IMR-90 (cell line): ENCODE measurements around the gene PPP1R16B. TPM values are rescaled to one million over a fixed set of nuclear protein-coding genes. Genes with fewer than 3 reads are reported as not detected.

ENCODE experiments used
- ATAC-seq: fragments of 200-7000 bp; cut with Tn5 transposase; 2 replicates; pipeline ENCODE4 v1.9.1; 2020; ENCODE audit warnings: low read depth, mild to moderate bottlenecking, moderate library complexity
- BruUV-seq: library from RNA; stranded (reverse); fragments of 400-500 nt; replicated peaks from 2 replicates; lab custom pipeline; 2021; lab: Mats Ljungman, UMichigan
- CTCF ChIA-PET: fragments of 300-600 bp; formaldehyde crosslinking; extraction: SDS; loops from one replicate; lab custom pipeline; 2021; ENCODE audit warnings: antibody characterized with exemption; lab: Yijun Ruan, JAX
- POLR2A ChIA-PET: fragments of 300-600 bp; sonication (Branson Sonifier 250); formaldehyde crosslinking; loops from one replicate; lab custom pipeline; 2022; ENCODE audit warnings: antibody characterized with exemption; ENCODE audit not compliant: unreplicated experiment; lab: Charles Lee
- DNase-seq: peaks from one replicate; pipeline ENCODE4 v3.0.0; 2013
- H2AFZ ChIP-seq: replicated peaks from 2 replicates; pipeline ENCODE3; 2013; ENCODE audit warnings: low read length, mild to moderate bottlenecking; ENCODE audit not compliant: poor library complexity
- H2AK5ac ChIP-seq: 2 replicates; pipeline ENCODE4 v1.6.1; 2013; ENCODE audit warnings: low read depth, low read length, inconsistent platforms
- H2AK9ac ChIP-seq: replicated peaks from 2 replicates; pipeline ENCODE3; 2013; ENCODE audit warnings: mild to moderate bottlenecking, low read depth, low read length, moderate library complexity; ENCODE audit not compliant: poor library complexity
- H2BK120ac ChIP-seq: 2 replicates; pipeline ENCODE4 v1.6.1; 2013; ENCODE audit warnings: low read depth, low read length, inconsistent platforms
- H2BK15ac ChIP-seq: 3 replicates; pipeline ENCODE4 v1.6.1; 2013; ENCODE audit warnings: low read depth, low read length, inconsistent platforms
- H2BK20ac ChIP-seq: 2 replicates; pipeline ENCODE4 v1.6.1; 2013; ENCODE audit warnings: low read depth, mild to moderate bottlenecking, inconsistent platforms, low read length, moderate library complexity
- H2BK5ac ChIP-seq: 2 replicates; pipeline ENCODE4 v1.6.1; 2013; ENCODE audit warnings: mild to moderate bottlenecking, low read depth, low read length, inconsistent platforms; ENCODE audit not compliant: poor library complexity, severe bottlenecking
- H3K14ac ChIP-seq: replicated peaks from 2 replicates; pipeline ENCODE4 v1.6.1; 2013; ENCODE audit warnings: low read depth, low read length, inconsistent platforms
- H3K18ac ChIP-seq: 2 replicates; pipeline ENCODE4 v1.6.1; 2013; ENCODE audit warnings: low read depth, low read length, control low read depth
- H3K23ac ChIP-seq: 2 replicates; pipeline ENCODE4 v1.6.1; 2013; ENCODE audit warnings: low read depth, low read length, inconsistent platforms
- H3K27ac ChIP-seq: 2 replicates; pipeline ENCODE4 v1.5.1; 2013; ENCODE audit warnings: mild to moderate bottlenecking, control low read depth, low read length; ENCODE audit not compliant: insufficient read depth
- H3K27me3 ChIP-seq: 2 replicates; pipeline ENCODE4 v1.6.1; 2013; ENCODE audit warnings: low read length; ENCODE audit not compliant: control insufficient read depth, insufficient read depth
- H3K36me3 ChIP-seq: 2 replicates; pipeline ENCODE4 v1.6.1; 2013; ENCODE audit warnings: low read length, mixed read lengths; ENCODE audit not compliant: control insufficient read depth, insufficient read depth
- H3K4ac ChIP-seq: 2 replicates; pipeline ENCODE4 v1.6.1; 2013; ENCODE audit warnings: low read depth, low read length, inconsistent platforms
- H3K4me1 ChIP-seq: 2 replicates; pipeline ENCODE4 v1.6.1; 2013; ENCODE audit warnings: low read length, mixed read lengths; ENCODE audit not compliant: control insufficient read depth, insufficient read depth
- H3K4me2 ChIP-seq: 2 replicates; pipeline ENCODE4 v1.6.1; 2013; ENCODE audit warnings: low read depth, mild to moderate bottlenecking, control low read depth, low read length, moderate library complexity
- H3K4me3 ChIP-seq: 2 replicates; pipeline ENCODE4 v1.5.1; 2013; ENCODE audit warnings: low read depth, mild to moderate bottlenecking, control low read depth, low read length, moderate library complexity; ENCODE audit not compliant: insufficient read depth
- H3K56ac ChIP-seq: 2 replicates; pipeline ENCODE4 v1.6.1; 2013; ENCODE audit warnings: low read length, inconsistent platforms; ENCODE audit not compliant: insufficient read depth; ENCODE audit errors: extremely low read depth
- H3K79me1 ChIP-seq, 2 experiments: 2 replicates each; pipeline ENCODE4 v1.6.1; 2013; ENCODE audit warnings: low read length in 2 of 2, inconsistent platforms in 1 of 2, low read depth in 1 of 2
- H3K9ac ChIP-seq: 2 replicates; pipeline ENCODE4 v1.6.1; 2013; ENCODE audit warnings: low read depth, low read length, control low read depth
- H3K9me1 ChIP-seq: 2 replicates; pipeline ENCODE4 v1.6.1; 2013; ENCODE audit warnings: low read length, inconsistent platforms; ENCODE audit not compliant: insufficient read depth
- H3K9me3 ChIP-seq: 2 replicates; pipeline ENCODE4 v1.6.1; 2013; ENCODE audit warnings: low read length; ENCODE audit not compliant: control insufficient read depth, insufficient read depth
- H4K20me1 ChIP-seq: 2 replicates; pipeline ENCODE4 v1.6.1; 2013; ENCODE audit warnings: low read length, inconsistent platforms; ENCODE audit not compliant: insufficient read depth
- H4K5ac ChIP-seq: 2 replicates; pipeline ENCODE4 v1.6.1; 2013; ENCODE audit warnings: mild to moderate bottlenecking, low read depth, low read length, control low read depth
- H4K8ac ChIP-seq, 2 experiments: 2 replicates each; pipeline ENCODE4 v1.6.1; 2013; ENCODE audit warnings: low read depth in 2 of 2, low read length in 2 of 2, control low read depth in 1 of 2, inconsistent platforms in 1 of 2
- H4K91ac ChIP-seq: 2 replicates; pipeline ENCODE4 v1.6.1; 2013; ENCODE audit warnings: low read depth, low read length, inconsistent platforms; ENCODE audit not compliant: insufficient read depth
- CEBPB ChIP-seq: IDR thresholded peaks from 2 replicates; pipeline ENCODE4 v1.6.1; 2012; ENCODE audit warnings: low read depth, low read length, improper control_type of control experiment
- CHD1 ChIP-seq: IDR thresholded peaks from 2 replicates; pipeline ENCODE4 v1.6.1; 2012; ENCODE audit warnings: low read depth, low read length, improper control_type of control experiment
- ELK1 ChIP-seq: fragments of 150-350 bp; IDR thresholded peaks from 2 replicates; pipeline ENCODE4 v1.6.1; 2016; ENCODE audit warnings: low read depth, mild to moderate bottlenecking, low read length, moderate library complexity, borderline replicate concordance
- MAZ ChIP-seq: IDR thresholded peaks from 2 replicates; pipeline ENCODE4 v1.6.1; 2012; ENCODE audit warnings: low read depth, mild to moderate bottlenecking, low read length, improper control_type of control experiment, moderate library complexity, borderline replicate concordance
- MXI1 ChIP-seq: IDR thresholded peaks from 2 replicates; pipeline ENCODE4 v1.6.1; 2012; ENCODE audit warnings: low read depth, mild to moderate bottlenecking, low read length, moderate library complexity, borderline replicate concordance
- POLR2A ChIP-seq: IDR thresholded peaks from 2 replicates; pipeline ENCODE4 v1.6.1; 2012; ENCODE audit warnings: mild to moderate bottlenecking, low read depth, low read length
- RAD21 ChIP-seq: IDR thresholded peaks from 2 replicates; pipeline ENCODE4 v1.6.1; 2012; ENCODE audit warnings: low read length, improper control_type of control experiment
- RCOR1 ChIP-seq: IDR thresholded peaks from 2 replicates; pipeline ENCODE4 v1.6.1; 2012; ENCODE audit warnings: mild to moderate bottlenecking, low read length, improper control_type of control experiment; ENCODE audit not compliant: insufficient replicate concordance
- RFX5 ChIP-seq: IDR thresholded peaks from 2 replicates; pipeline ENCODE4 v1.8.0; 2012; ENCODE audit warnings: low read depth, mild to moderate bottlenecking, low read length, moderate library complexity
- WGBS, 2 experiments: methylation state at CpG; one replicate each; pipeline versions ENCODE4 v1.1.5 to v1.1.7; 2013; ENCODE audit warnings: missing lambda C conversion rate in 2 of 2; ENCODE audit not compliant: insufficient read length in 1 of 2; ENCODE audit errors: extremely low coverage in 2 of 2; 5-methylcytosine and 5-hydroxymethylcytosine counted together
- dilution Hi-C: fragments of 300-500 bp; cut with HindIII; formaldehyde crosslinking; loops from one replicate; pipeline ENCODE4 v1.14.3; 2018; ENCODE audit warnings: low sequenced_read_pairs; ENCODE audit not compliant: unreplicated experiment
- in situ Hi-C: fragments of 300-500 bp; cut with MboI; formaldehyde crosslinking; loops from 3 replicates; pipeline ENCODE4 v1.14.3; 2019; ENCODE audit warnings: low sequenced_read_pairs, inconsistent platforms, mixed read lengths
- intact Hi-C: fragments of 100-400 bp; cut with micrococcal nuclease; formaldehyde crosslinking; loops from 2 replicates; pipeline ENCODE4 v1.10.0; 2022
- polyA plus RNA-seq, 3 experiments: library from polyadenylated mRNA; depleted of rRNA; stranded (reverse); fragments of >200 nt; gene quantifications; 2 replicates each; pipeline ENCODE4 v1.2.3, GENCODE V29; 2012; ENCODE audit warnings: low replicate concordance in 1 of 3
- total RNA-seq: library from RNA; depleted of rRNA; stranded (reverse); fragments of >200 nt; gene quantifications from 2 replicates; pipeline ENCODE4 v1.2.3, GENCODE V29; 2012
- TF ChIP-seq, protein P1 (sequence below): fragments of 150-350 bp; IDR thresholded peaks from 2 replicates; pipeline ENCODE4 v1.6.1; 2017; ENCODE audit warnings: mild to moderate bottlenecking, antibody characterized with exemption, low read length, low read depth
- TF ChIP-seq, protein P2 (sequence below): conservative IDR thresholded peaks from 2 replicates; pipeline ENCODE4 v1.5.1; 2012; ENCODE audit warnings: mild to moderate bottlenecking, low read depth, low read length, improper control_type of control experiment

Gene PPP1R16B
- total and polyA plus RNA-seq, 2 of the 4 experiments (the other 2 are of a cell fraction) = not detected

DNA sequence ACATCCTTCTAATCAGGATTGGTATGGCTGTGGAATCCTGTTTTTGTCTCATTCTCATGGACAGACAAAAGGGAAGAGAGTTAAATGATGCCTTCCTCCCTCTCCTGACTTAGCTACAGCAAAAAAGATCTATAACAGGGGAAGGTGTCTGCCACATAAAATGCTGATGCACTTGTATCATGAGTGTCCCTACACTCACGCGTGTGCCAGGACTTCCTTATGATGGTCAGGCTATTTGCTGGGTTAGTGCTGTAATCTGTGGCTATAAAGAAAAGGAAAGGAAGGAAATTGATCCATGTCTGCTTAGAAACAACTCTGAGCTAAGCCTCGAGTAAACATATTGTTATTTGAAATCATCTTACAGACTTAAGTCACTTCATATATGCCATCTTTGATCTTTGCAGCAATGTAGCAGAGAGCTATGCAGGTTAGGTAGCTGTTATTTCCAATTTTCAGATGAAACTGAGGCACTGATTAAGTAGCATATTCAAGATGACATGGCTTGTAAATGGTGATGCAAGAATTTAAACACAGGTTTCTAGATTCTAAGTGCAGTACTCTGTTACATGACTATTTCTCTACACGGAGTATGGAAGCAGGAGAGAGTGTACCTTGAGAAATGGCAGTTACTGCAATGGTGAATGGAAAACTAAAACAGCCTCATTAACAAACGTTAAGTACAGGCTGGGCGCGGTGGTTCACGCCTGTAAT lies 148.3 kb downstream of the PPP1R16B start:
- H3K4ac ChIP-seq = no peak overlapping the region
- H2BK15ac ChIP-seq = no peak overlapping the region
- H3K4me2 ChIP-seq = no peak overlapping the region
- DNase-seq = no peak
- H3K36me3 ChIP-seq = peaks cover 9% of the 10 kb centered on the region; the same call in 1 of the 2 replicates
- no peak overlapping the region for H3K4me3 ChIP-seq
- dilution Hi-C loops = no loop called here
- no peak overlapping the region for H2AFZ ChIP-seq
- 100% methylated on average over 2 of the region's 8 CpGs; no CpG with 5 or more reads in 1 of the 2 experiments for WGBS, 2 experiments
- no peak overlapping the region for H3K14ac ChIP-seq
- no peak overlapping the region for H3K9ac ChIP-seq
- H4K20me1 ChIP-seq = no peaks in the 10 kb centered on the region
- no peak overlapping the region for H4K5ac ChIP-seq
- in situ Hi-C loops = no loop called here
- no peak overlapping the region for H4K8ac ChIP-seq
- H3K9me3 ChIP-seq = no peaks in the 10 kb centered on the region
- H4K91ac ChIP-seq = no peak overlapping the region
- no peak overlapping the region for H2BK5ac ChIP-seq
- intact Hi-C loops = no loop called here
- no TSS peak for BruUV-seq
- ATAC-seq = no peak
- H3K27me3 ChIP-seq = no peaks in the 10 kb centered on the region
- H3K9me1 ChIP-seq = peaks cover 5% of the 10 kb centered on the region; the same call in 1 of the 2 replicates
- no peak overlapping the region for H3K56ac ChIP-seq
- POLR2A ChIA-PET = no interaction called here
- CTCF ChIA-PET = interaction anchor here (1.2 kb wide), 1 partner anchor 95 kb away, joined by 3 read pairs; no protein-coding TSS in a partner anchor
- H2AK9ac ChIP-seq = no peak overlapping the region
- no peak for TF ChIP-seq RCOR1
- no peak for TF ChIP-seq RFX5
- no peak for TF ChIP-seq CHD1
- TF ChIP-seq MXI1 = no peak
- no peak for TF ChIP-seq POLR2A
- TF ChIP-seq, protein P1, sequence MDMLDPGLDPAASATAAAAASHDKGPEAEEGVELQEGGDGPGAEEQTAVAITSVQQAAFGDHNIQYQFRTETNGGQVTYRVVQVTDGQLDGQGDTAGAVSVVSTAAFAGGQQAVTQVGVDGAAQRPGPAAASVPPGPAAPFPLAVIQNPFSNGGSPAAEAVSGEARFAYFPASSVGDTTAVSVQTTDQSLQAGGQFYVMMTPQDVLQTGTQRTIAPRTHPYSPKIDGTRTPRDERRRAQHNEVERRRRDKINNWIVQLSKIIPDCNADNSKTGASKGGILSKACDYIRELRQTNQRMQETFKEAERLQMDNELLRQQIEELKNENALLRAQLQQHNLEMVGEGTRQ = no peak
- TF ChIP-seq RAD21 = no peak
- no peak for TF ChIP-seq ELK1
- no peak for TF ChIP-seq MAZ
- no peak for TF ChIP-seq CEBPB
- TF ChIP-seq, protein P2, sequence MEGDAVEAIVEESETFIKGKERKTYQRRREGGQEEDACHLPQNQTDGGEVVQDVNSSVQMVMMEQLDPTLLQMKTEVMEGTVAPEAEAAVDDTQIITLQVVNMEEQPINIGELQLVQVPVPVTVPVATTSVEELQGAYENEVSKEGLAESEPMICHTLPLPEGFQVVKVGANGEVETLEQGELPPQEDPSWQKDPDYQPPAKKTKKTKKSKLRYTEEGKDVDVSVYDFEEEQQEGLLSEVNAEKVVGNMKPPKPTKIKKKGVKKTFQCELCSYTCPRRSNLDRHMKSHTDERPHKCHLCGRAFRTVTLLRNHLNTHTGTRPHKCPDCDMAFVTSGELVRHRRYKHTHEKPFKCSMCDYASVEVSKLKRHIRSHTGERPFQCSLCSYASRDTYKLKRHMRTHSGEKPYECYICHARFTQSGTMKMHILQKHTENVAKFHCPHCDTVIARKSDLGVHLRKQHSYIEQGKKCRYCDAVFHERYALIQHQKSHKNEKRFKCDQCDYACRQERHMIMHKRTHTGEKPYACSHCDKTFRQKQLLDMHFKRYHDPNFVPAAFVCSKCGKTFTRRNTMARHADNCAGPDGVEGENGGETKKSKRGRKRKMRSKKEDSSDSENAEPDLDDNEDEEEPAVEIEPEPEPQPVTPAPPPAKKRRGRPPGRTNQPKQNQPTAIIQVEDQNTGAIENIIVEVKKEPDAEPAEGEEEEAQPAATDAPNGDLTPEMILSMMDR = no peak
- H2BK120ac ChIP-seq = no peak overlapping the region
- H3K18ac ChIP-seq = no peak overlapping the region
- no peak overlapping the region for H2AK5ac ChIP-seq
- H2BK20ac ChIP-seq = no peak overlapping the region
- no peaks in the 10 kb centered on the region for H3K4me1 ChIP-seq
- no peak overlapping the region for H3K27ac ChIP-seq
- no peak overlapping the region for H3K23ac ChIP-seq
- H3K79me1 ChIP-seq = peaks cover 19 to 20% of the 10 kb centered on the region in 2 experiments; a peak in 3 of 4 replicates
